BE2C (cell line): ENCODE results near the gene GAPDHS.
A peak's percentile ranks its signal among the peaks of the same experiment; 100 is the strongest.

Experiments
- DNase-seq: peaks from one replicate; pipeline ENCODE4 v3.0.0-alpha.2; 2020
- H3K27me3 ChIP-seq: fragments of 250-450 bp; sonication (Bioruptor Pico); 2 replicates; pipeline ENCODE4 v1.5.1; 2020; ENCODE audit warnings: mild to moderate bottlenecking
- H3K36me3 ChIP-seq: fragments of 250-450 bp; sonication (Bioruptor Pico); 2 replicates; pipeline ENCODE4 v1.5.1; 2020; ENCODE audit warnings: mild to moderate bottlenecking
- H3K4me1 ChIP-seq: fragments of 250-450 bp; sonication (Bioruptor Pico); 2 replicates; pipeline ENCODE4 v1.5.1; 2020
- H3K4me3 ChIP-seq: 2 replicates; pipeline ENCODE4 v1.5.1; 2011; ENCODE audit warnings: low read depth, low read length
- H3K9me3 ChIP-seq: fragments of 250-450 bp; sonication (Bioruptor Pico); 2 replicates; pipeline ENCODE4 v1.5.1; 2020
- TF ChIP-seq, protein P1 (sequence below): IDR thresholded peaks from 2 replicates; pipeline ENCODE4 v1.5.1; 2012; ENCODE audit warnings: mild to moderate bottlenecking, low read depth, low read length

The GAPDHS gene

DNA sequence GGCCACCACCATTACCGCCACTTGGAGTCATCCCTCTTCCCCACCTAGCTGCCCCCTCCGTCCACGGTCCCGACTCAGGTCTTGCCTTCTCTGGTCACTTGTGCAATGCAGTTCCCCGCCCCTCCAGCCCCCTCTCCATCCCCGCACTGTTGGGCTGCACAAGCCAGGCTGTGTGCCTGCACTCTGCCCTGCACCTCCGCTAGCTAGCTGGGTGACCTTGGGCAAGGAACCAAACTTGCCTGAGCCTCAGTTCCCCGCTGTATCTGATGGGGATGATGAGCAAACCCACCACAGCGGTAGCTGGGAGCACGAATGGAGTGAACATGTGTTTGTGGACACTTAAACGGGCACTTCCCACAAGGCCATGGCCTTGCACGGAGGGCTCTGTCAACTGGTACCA, 6.6 kb downstream of the GAPDHS start:
- Histone ChIP-seq H3K36me3 (no peaks in the 10 kb centered on the region; the same call in 1 of the 2 replicates), H3K4me1 (no peaks in the 10 kb centered on the region), H3K27me3 (peaks cover 6% of the 10 kb centered on the region), H3K4me3 (no peak overlapping the region), H3K9me3 (0 out of 2 replicates have a peak, but pooled peaks cover 3% of the 10 kb centered on the region)
- TF ChIP-seq, protein P1, sequence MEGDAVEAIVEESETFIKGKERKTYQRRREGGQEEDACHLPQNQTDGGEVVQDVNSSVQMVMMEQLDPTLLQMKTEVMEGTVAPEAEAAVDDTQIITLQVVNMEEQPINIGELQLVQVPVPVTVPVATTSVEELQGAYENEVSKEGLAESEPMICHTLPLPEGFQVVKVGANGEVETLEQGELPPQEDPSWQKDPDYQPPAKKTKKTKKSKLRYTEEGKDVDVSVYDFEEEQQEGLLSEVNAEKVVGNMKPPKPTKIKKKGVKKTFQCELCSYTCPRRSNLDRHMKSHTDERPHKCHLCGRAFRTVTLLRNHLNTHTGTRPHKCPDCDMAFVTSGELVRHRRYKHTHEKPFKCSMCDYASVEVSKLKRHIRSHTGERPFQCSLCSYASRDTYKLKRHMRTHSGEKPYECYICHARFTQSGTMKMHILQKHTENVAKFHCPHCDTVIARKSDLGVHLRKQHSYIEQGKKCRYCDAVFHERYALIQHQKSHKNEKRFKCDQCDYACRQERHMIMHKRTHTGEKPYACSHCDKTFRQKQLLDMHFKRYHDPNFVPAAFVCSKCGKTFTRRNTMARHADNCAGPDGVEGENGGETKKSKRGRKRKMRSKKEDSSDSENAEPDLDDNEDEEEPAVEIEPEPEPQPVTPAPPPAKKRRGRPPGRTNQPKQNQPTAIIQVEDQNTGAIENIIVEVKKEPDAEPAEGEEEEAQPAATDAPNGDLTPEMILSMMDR, result no peak
- no peak for DNase-seq

DNA sequence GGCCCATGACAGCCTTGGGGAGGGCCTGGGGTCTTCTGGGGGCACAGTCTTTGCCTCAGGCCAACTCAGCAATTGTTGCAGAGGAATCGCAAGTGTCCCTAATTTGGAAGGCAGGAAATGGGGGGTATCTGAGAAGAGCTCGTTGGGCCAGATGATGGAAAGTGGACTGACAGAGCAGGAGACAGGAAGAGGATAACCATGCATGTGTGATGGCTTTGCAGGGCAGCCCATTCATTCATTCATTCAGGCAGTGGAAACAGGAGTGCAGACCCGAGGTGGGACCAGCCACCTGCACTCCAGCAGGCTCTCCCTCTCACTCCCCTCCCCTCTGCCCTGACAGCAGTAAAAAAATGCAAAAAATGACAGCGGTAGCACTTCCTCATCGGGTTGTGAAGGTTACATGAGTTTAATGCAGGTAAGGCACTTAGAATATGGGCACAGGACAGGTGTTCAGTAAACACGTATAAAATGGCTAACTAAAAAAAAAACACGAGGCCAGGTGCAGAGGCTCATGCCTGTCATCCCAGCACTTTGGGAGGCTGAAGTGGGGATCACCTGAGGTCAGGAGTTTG, 7.2 kb downstream of the GAPDHS start:
- Histone ChIP-seq H3K27me3 (peaks cover 6% of the 10 kb centered on the region; the same call in 1 of the 2 replicates), H3K4me3 (no peak overlapping the region), H3K9me3 (0 out of 2 replicates have a peak, but pooled peaks cover 3% of the 10 kb centered on the region), H3K36me3 (peaks cover 3% of the 10 kb centered on the region; the same call in 1 of the 2 replicates), H3K4me1 (no peaks in the 10 kb centered on the region)
- no peak for DNase-seq
- TF ChIP-seq, protein P1, result no peak

- Histone ChIP-seq H3K9me3 (no peaks in the 10 kb centered on the region), H3K36me3 (peaks cover 8% of the 10 kb centered on the region), H3K27me3 (no peaks in the 10 kb centered on the region), H3K4me3 (no peak overlapping the region), H3K4me1 (no peaks in the 10 kb centered on the region)
- DNase-seq, result no peak
- TF ChIP-seq, protein P1, result no peak
Measured at GRCh38 chr19:35542209-35542608, 9.0 kb downstream of the GAPDHS start.

- H3K36me3 ChIP-seq, result peaks cover 9% of the 10 kb centered on the region
- no peak overlapping the region for H3K4me3 ChIP-seq
- no peak for DNase-seq
- TF ChIP-seq, protein P1, result no peak
- H3K27me3 ChIP-seq, result no peaks in the 10 kb centered on the region
- H3K4me1 ChIP-seq, result no peaks in the 10 kb centered on the region
- H3K9me3 ChIP-seq, result no peaks in the 10 kb centered on the region
Measured at GRCh38 chr19:35543280-35544109, 10.2 kb downstream of the GAPDHS start.

DNA sequence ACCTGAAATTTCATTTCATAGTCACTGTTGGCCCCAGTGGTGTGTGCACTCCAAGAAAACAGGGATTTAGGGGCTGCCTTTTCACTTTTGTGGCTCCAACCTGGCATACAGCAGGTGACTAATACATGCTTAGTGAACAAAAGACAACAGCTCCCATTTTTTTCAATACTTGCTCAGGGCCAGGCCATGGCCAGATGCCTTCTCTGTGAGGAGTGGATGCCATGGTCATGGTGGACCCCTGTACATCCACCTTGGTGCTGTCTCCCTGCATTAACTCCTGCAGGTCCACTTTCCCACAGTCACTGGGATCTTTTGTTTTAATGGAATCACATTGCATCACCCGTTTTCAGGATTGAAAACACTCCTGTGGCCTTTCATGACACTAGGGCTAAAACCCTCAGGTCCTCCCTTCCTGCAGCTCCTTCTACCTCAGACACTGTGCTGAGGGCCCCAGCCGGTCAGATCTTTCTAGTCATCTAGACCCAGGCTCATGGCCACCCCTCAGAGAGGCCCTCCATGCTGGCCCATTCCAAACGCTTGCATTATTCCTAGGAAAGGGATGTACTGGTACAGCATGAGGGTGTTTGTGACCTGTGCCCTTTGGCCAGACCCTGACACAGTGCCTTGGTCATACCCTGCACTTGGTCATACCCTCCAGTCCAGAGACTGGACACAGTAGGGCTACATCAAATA, 11.0 kb downstream of the GAPDHS start:
- Histone ChIP-seq H3K36me3 (peaks cover 9% of the 10 kb centered on the region), H3K4me1 (no peaks in the 10 kb centered on the region), H3K27me3 (no peaks in the 10 kb centered on the region), H3K4me3 (peak overlapping the region; percentile 94), H3K9me3 (no peaks in the 10 kb centered on the region)
- DNase-seq, result no peak
- TF ChIP-seq, protein P1, result no peak
